Adrenal gland (tissue), 12 donors: ENCODE results near the gene CPLX4. TPM values are rescaled to one million over a fixed set of nuclear protein-coding genes. Genes with fewer than 3 reads are reported as not detected.

Experiments
- DNase-seq, 7 donors: peaks; one replicate each; pipeline ENCODE4 v3.0.0-alpha.2; 2019 to 2020
- H3K27ac ChIP-seq, 5 donors: fragments of 200-600 bp; sonication (generic) in 4 of 5; 1 replicate in 3 of 5; 2 replicates in 2 of 5; pipeline versions ENCODE4 v1.5.1 to v1.8.0; 2016 to 2020; ENCODE audit warnings: mild to moderate bottlenecking in 1 of 5
- H3K27me3 ChIP-seq: fragments of 200-600 bp; 2 replicates; pipeline ENCODE4 v1.8.0; 2021
- H3K36me3 ChIP-seq, 2 donors: fragments of 200-600 bp; replicated peaks in 1 of 2; 1 replicate in 1 of 2; 2 replicates in 1 of 2; pipeline versions ENCODE4 v1.5.1 to v1.8.0; 2018 to 2022
- H3K4me1 ChIP-seq, 2 donors: fragments of 200-600 bp; replicated peaks in 1 of 2; 1 replicate in 1 of 2; 2 replicates in 1 of 2; pipeline versions ENCODE4 v1.5.1 to v1.8.0; 2018 to 2021
- H3K4me3 ChIP-seq, 4 donors: fragments of 200-600 bp; sonication (generic) in 3 of 4; one replicate each; pipeline ENCODE4 v1.5.1; 2016 to 2018
- H3K9me3 ChIP-seq, 3 donors: fragments of 200-600 bp; sonication (generic) in 1 of 3; replicated peaks in 1 of 3; 1 replicate in 2 of 3; 2 replicates in 1 of 3; pipeline versions ENCODE4 v1.5.1 to v1.8.0; 2016 to 2021
- CTCF ChIP-seq, 6 experiments: fragments of 450-650 bp in 4 of 6; fragments of 200-600 bp in 2 of 6; sonication (generic) in 1 of 6; IDR thresholded peaks; 1 replicate in 5 of 6; 2 replicates in 1 of 6; pipeline versions ENCODE4 v1.5.1 to v1.8.0; 2016 to 2021; ENCODE audit warnings: antibody characterized with exemption in 6 of 6, mild to moderate bottlenecking in 2 of 6, moderate library complexity in 1 of 6
- POLR2A ChIP-seq, 2 donors: fragments of 450-650 bp; IDR thresholded peaks; one replicate each; pipeline ENCODE4 v1.6.1; 2017; ENCODE audit warnings: antibody characterized with exemption in 2 of 2, mild to moderate bottlenecking in 2 of 2, moderate library complexity in 1 of 2
- WGBS, 4 donors: extraction: QIAGEN DNeasy Blood & Tissue Kit in 2 of 4; methylation state at CpG; one replicate each; pipeline versions ENCODE4 v1.1.5 to v1.1.7; 2013 to 2017; 5-methylcytosine and 5-hydroxymethylcytosine counted together
- intact Hi-C, 2 donors: fragments of 100-400 bp; cut with DNase I; formaldehyde crosslinking; loops; one replicate each; pipeline versions ENCODE4 v1.14.1 to v1.15.0; 2022 to 2023
- polyA plus RNA-seq, 3 donors: library from polyadenylated mRNA; stranded (reverse); fragments of 200-250 nt in 2 of 3; fragments of 350-450 nt in 1 of 3; fragmentation: Illumina TruSeq in 1 of 3; extraction: RNeasy Lipid Tissue Mini Kit (QIAGEN cat#74804) in 1 of 3; gene quantifications; one replicate each; pipeline ENCODE4 v1.2.3, GENCODE V29; 2013 to 2014
- total RNA-seq, 9 donors: library from RNA; depleted of rRNA in 4 of 9; stranded (reverse); fragments of >200 nt in 4 of 9; fragments of 120-200 nt in 1 of 9; fragmentation: NEBNext Ultra II Directional in 1 of 9; extraction: Animal tissue kit (Norgen Biotek cat#: 25700) in 1 of 9; gene quantifications; one replicate each; pipeline versions ENCODE4 v1.1.0 to v1.2.4, GENCODE V29; 2013 to 2023
- donor health status: healthy with polysubstance abuse.
- donor health status: Bipolar disorder and iron deficiency.
- donor health status: DM: yes; HTN: yes; CAD: no.
- donor health status: DM: no; HTN: no; CAD: no.
- donor health status: DM: no; HTN: no; CAD: no.
- donor health status: DM: yes; HTN: yes; CAD: no.

The CPLX4 gene
- total and polyA plus RNA-seq, 12 donors = 0.11 TPM; not detected in 11

GRCh38 chr18:59271606-59272220 lies 46.7 kb downstream of the CPLX4 start:
- H3K9me3 ChIP-seq = no peaks in the 10 kb centered on the region
- DNase-seq = no peak
- peaks cover 0 to 19% of the 10 kb centered on the region in 2 donors for H3K4me1 ChIP-seq
- no peaks in the 10 kb centered on the region for H3K36me3 ChIP-seq
- no peak overlapping the region for H3K27ac ChIP-seq
- no peak for TF ChIP-seq POLR2A (IDR thresholded peaks at IDR 0.05)
- no peak for TF ChIP-seq CTCF (IDR thresholded peaks at IDR 0.05)
- intact Hi-C loops = no loop called here
- peaks cover 87% of the 10 kb centered on the region for H3K27me3 ChIP-seq
- no peak overlapping the region for H3K4me3 ChIP-seq
- 22 to 28% (median 23%) methylated on average over 14 of the region's 14 CpGs for WGBS, 4 donors

GRCh38 chr18:59270689-59271257 lies 47.7 kb downstream of the CPLX4 start:
- intact Hi-C loops = no loop called here
- no peak overlapping the region for H3K27ac ChIP-seq
- H3K9me3 ChIP-seq = no peaks in the 10 kb centered on the region
- no peak for DNase-seq
- no peak overlapping the region for H3K4me3 ChIP-seq
- no peak for TF ChIP-seq POLR2A (IDR thresholded peaks at IDR 0.05)
- no peak for TF ChIP-seq CTCF (IDR thresholded peaks at IDR 0.05)
- H3K36me3 ChIP-seq = no peaks in the 10 kb centered on the region
- peaks cover 92% of the 10 kb centered on the region for H3K27me3 ChIP-seq
- peaks cover 0 to 19% of the 10 kb centered on the region in 2 donors for H3K4me1 ChIP-seq
- 20 to 24% (median 23%) methylated on average over 4 of the region's 4 CpGs for WGBS, 4 donors

GRCh38 chr18:59269563-59270119 lies 48.8 kb downstream of the CPLX4 start:
- intact Hi-C loops = no loop called here
- peaks cover 0 to 19% of the 10 kb centered on the region in 2 donors for H3K4me1 ChIP-seq
- WGBS, 4 donors = 7 to 11% (median 8%) methylated on average over 13 to 17 of the region's 17 CpGs

More at GRCh38 chr18:59269563-59270119, 48.8 kb downstream of the CPLX4 start:
- no peak for DNase-seq
- Histone ChIP-seq H3K27me3 (peaks cover 98% of the 10 kb centered on the region), H3K4me3 (peak overlapping the region in 1 of 4 donors; percentile 41), H3K27ac (no peak overlapping the region), H3K9me3 (no peaks in the 10 kb centered on the region), H3K36me3 (no peaks in the 10 kb centered on the region)
- no peak for TF ChIP-seq CTCF (IDR thresholded peaks at IDR 0.05)
- no peak for TF ChIP-seq POLR2A (IDR thresholded peaks at IDR 0.05)
